SK-N-SH (cell line): ENCODE measurements around the gene CAMTA2. TPM values are rescaled to one million over a fixed set of nuclear protein-coding genes. Genes with fewer than 3 reads are reported as not detected.

Experiments used
- CTCF ChIA-PET: fragments of 300-600, 350-600 bp; formaldehyde crosslinking; extraction: SDS; loops from one replicate; lab custom pipeline; 2021; lab: Yijun Ruan, JAX
- POLR2A ChIA-PET: fragments of 350-600 bp; sonication (Branson Sonifier 250); formaldehyde crosslinking; extraction: SDS; loops from one replicate; lab custom pipeline; 2020; ENCODE audit warnings: antibody characterized with exemption, inconsistent platforms; lab: Yijun Ruan, JAX
- DNase-seq: peaks from one replicate; pipeline ENCODE4 v3.0.0; 2012
- H2AFZ ChIP-seq: fragments of 200-600 bp; sonication (generic); 2 replicates; pipeline ENCODE4 v1.8.1; 2016; ENCODE audit warnings: antibody characterized with exemption, mild to moderate bottlenecking, low read depth
- H3F3A ChIP-seq: fragments of 200-600 bp; sonication (generic); replicated peaks from 2 replicates; pipeline ENCODE3; 2016; ENCODE audit warnings: antibody characterized with exemption, mild to moderate bottlenecking; ENCODE audit not compliant: insufficient read depth
- H3K27ac ChIP-seq, 2 experiments: fragments of 200-500 bp in 1 of 2; fragments of 200-600 bp in 1 of 2; sonication (Bioruptor generic) in 1 of 2; sonication (generic), shearing (Covaris generic) in 1 of 2; 2 replicates each; pipeline versions ENCODE4 v1.5.1 to v1.6.1; 2014 to 2016; ENCODE audit warnings: low read depth in 2 of 2, inconsistent platforms in 1 of 2, low read length in 1 of 2, mild to moderate bottlenecking in 1 of 2, mixed read lengths in 1 of 2
- H3K27me3 ChIP-seq: fragments of 200-600 bp; sonication (generic), shearing (Covaris generic); 2 replicates; pipeline ENCODE4 v1.6.1; 2016; ENCODE audit warnings: mixed run types; ENCODE audit not compliant: insufficient read depth
- H3K36me3 ChIP-seq, 2 experiments: fragments of 200-500 bp in 1 of 2; fragments of 200-600 bp in 1 of 2; sonication (Bioruptor generic) in 1 of 2; sonication (generic) in 1 of 2; replicated peaks in 1 of 2; 2 replicates each; pipeline versions ENCODE3 to v1.5.1; 2014 to 2016; ENCODE audit warnings: low read length in 1 of 2, mild to moderate bottlenecking in 1 of 2; ENCODE audit not compliant: insufficient read depth in 2 of 2, control insufficient read depth in 1 of 2
- H3K4me1 ChIP-seq, 2 experiments: fragments of 200-500 bp in 1 of 2; fragments of 200-600 bp in 1 of 2; sonication (Bioruptor generic) in 1 of 2; sonication (generic), shearing (Covaris generic) in 1 of 2; 2 replicates each; pipeline versions ENCODE4 v1.5.1 to v1.6.1; 2014 to 2016; ENCODE audit warnings: low read depth in 1 of 2, low read length in 1 of 2, mixed run types in 1 of 2; ENCODE audit not compliant: insufficient read depth in 2 of 2, control insufficient read depth in 1 of 2
- H3K4me2 ChIP-seq: fragments of 200-600 bp; sonication (generic), shearing (Covaris generic); 2 replicates; pipeline ENCODE4 v1.6.1; 2017; ENCODE audit warnings: mixed run types
- H3K4me3 ChIP-seq, 2 experiments: fragments of 200-500 bp in 1 of 2; fragments of 200-600 bp in 1 of 2; sonication (Bioruptor generic) in 1 of 2; sonication (generic), shearing (Covaris generic) in 1 of 2; 2 replicates each; pipeline versions ENCODE4 v1.5.1 to v1.8.1; 2014 to 2016; ENCODE audit warnings: low read depth in 2 of 2, inconsistent platforms in 1 of 2, low read length in 1 of 2, mild to moderate bottlenecking in 1 of 2, mixed read lengths in 1 of 2, moderate library complexity in 1 of 2
- H3K79me2 ChIP-seq: fragments of 200-600 bp; sonication (generic); 2 replicates; pipeline ENCODE4 v1.8.1; 2017; ENCODE audit warnings: mild to moderate bottlenecking; ENCODE audit not compliant: insufficient read depth
- H3K9ac ChIP-seq: fragments of 200-600 bp; sonication (generic); 2 replicates; pipeline ENCODE4 v1.6.1; 2017; ENCODE audit warnings: mixed run types
- H3K9me2 ChIP-seq: fragments of 200-600 bp; sonication (generic); 2 replicates; pipeline ENCODE4 v1.6.1; 2017; ENCODE audit warnings: mixed run types
- H3K9me3 ChIP-seq: fragments of 200-600 bp; sonication (generic); 2 replicates; pipeline ENCODE4 v1.6.1; 2017; ENCODE audit warnings: mixed run types, mild to moderate bottlenecking, moderate library complexity
- H4K20me1 ChIP-seq: fragments of 200-600 bp; sonication (generic); 2 replicates; pipeline ENCODE4 v1.6.1; 2017; ENCODE audit warnings: mild to moderate bottlenecking, mixed run types; ENCODE audit not compliant: insufficient read depth
- CHD2 ChIP-seq: fragments of 150-350 bp; IDR thresholded peaks from 2 replicates; pipeline ENCODE4 v1.6.1; 2018; ENCODE audit warnings: low read length; ENCODE audit not compliant: partially characterized antibody
- CTCF ChIP-seq: fragments of 200-600 bp; sonication (generic); IDR thresholded peaks from 2 replicates; pipeline ENCODE4 v1.6.1; 2017; ENCODE audit warnings: antibody characterized with exemption, mild to moderate bottlenecking, moderate library complexity
- ELF1 ChIP-seq: IDR thresholded peaks from 2 replicates; pipeline ENCODE4 v1.4.0; 2012
- FOXM1 ChIP-seq: IDR thresholded peaks from 2 replicates; pipeline ENCODE4 v1.4.0; 2012; ENCODE audit warnings: low read depth, mild to moderate bottlenecking
- GABPA ChIP-seq: IDR thresholded peaks from 2 replicates; pipeline ENCODE4 v1.4.0; 2012; ENCODE audit warnings: low read depth, mild to moderate bottlenecking
- GATA2 ChIP-seq: sonication (generic); formaldehyde crosslinking; IDR thresholded peaks from 2 replicates; pipeline ENCODE4 v1.5.0; 2020; ENCODE audit warnings: mild to moderate bottlenecking, missing genetic modification reagents
- IRF3 ChIP-seq: fragments of 150-350 bp; IDR thresholded peaks from 2 replicates; pipeline ENCODE4 v1.6.1; 2016; ENCODE audit warnings: mild to moderate bottlenecking, low read depth, low read length
- MXI1 ChIP-seq: IDR thresholded peaks from 2 replicates; pipeline ENCODE4 v1.6.1; 2012; ENCODE audit warnings: mild to moderate bottlenecking, low read depth, low read length, improper control_type of control experiment
- NRF1 ChIP-seq: IDR thresholded peaks from 2 replicates; pipeline ENCODE4 v1.6.1; 2012; ENCODE audit warnings: low read depth, mild to moderate bottlenecking, low read length
- POLR2AphosphoS5 ChIP-seq: IDR thresholded peaks from 2 replicates; pipeline ENCODE4 v1.6.1; 2012; ENCODE audit warnings: low read depth, low read length
- RCOR1 ChIP-seq: fragments of 150-350 bp; IDR thresholded peaks from 2 replicates; pipeline ENCODE4 v1.6.1; 2017; ENCODE audit warnings: antibody characterized with exemption, low read length
- SIN3A ChIP-seq: IDR thresholded peaks from 2 replicates; pipeline ENCODE4 v1.6.1; 2012; ENCODE audit warnings: low read depth, mild to moderate bottlenecking, low read length, moderate library complexity, borderline replicate concordance
- TAF1 ChIP-seq: IDR thresholded peaks from 2 replicates; pipeline ENCODE4 v1.6.1; 2012; ENCODE audit warnings: low read depth, mild to moderate bottlenecking, low read length, moderate library complexity, borderline replicate concordance
- TCF12 ChIP-seq: IDR thresholded peaks from 2 replicates; pipeline ENCODE4 v1.4.0; 2012
- TEAD4 ChIP-seq: IDR thresholded peaks from 2 replicates; pipeline ENCODE4 v1.4.0; 2012; ENCODE audit warnings: mild to moderate bottlenecking, borderline replicate concordance; ENCODE audit not compliant: insufficient read depth
- USF2 ChIP-seq: fragments of 150-350 bp; IDR thresholded peaks from 2 replicates; pipeline ENCODE4 v1.6.1; 2017; ENCODE audit warnings: antibody characterized with exemption, low read length, low read depth, borderline replicate concordance
- YY1 ChIP-seq: IDR thresholded peaks from 2 replicates; pipeline ENCODE4 v1.4.0; 2012; ENCODE audit warnings: low read depth, mild to moderate bottlenecking
- ZBTB33 ChIP-seq: IDR thresholded peaks from 2 replicates; pipeline ENCODE4 v1.4.0; 2012; ENCODE audit warnings: low read depth, borderline replicate concordance
- WGBS: methylation state at CpG from one replicate; pipeline ENCODE4 v1.1.6; 2017; ENCODE audit warnings: low lambda C conversion rate; 5-methylcytosine and 5-hydroxymethylcytosine counted together
- polyA plus RNA-seq, 3 experiments: library from polyadenylated mRNA; depleted of rRNA; stranded (reverse); fragments of >200 nt; gene quantifications; 2 replicates each; pipeline ENCODE4 v1.2.3, GENCODE V29; 2012

CAMTA2 gene
- polyA plus RNA-seq, 1 of the 3 experiments (the other 2 are of a cell fraction), result 27.0 TPM

GRCh38 chr17:4939796-4940554, 47.5 kb downstream of the CAMTA2 start, which contains the start of the genes RNF167 and SLC25A11:
Gene RNF167, plus strand, starts transcription at chr17:4940268. Its CDS starts 642 bp downstream, at chr17:4940910.
Gene SLC25A11, minus strand, starts transcription at chr17:4940046. Its CDS starts 136 bp downstream, at chr17:4939910.
- no peaks in the 10 kb centered on the region for H3K9me2 ChIP-seq
- TF ChIP-seq NRF1 (peak; percentile 93), CHD2 (peak; percentile 99), YY1 (0 out of 2 replicates have a peak, but pooled peaks have one; percentile 49), SIN3A (peak; percentile 99), FOXM1 (no peak), TAF1 (peak; percentile 46), POLR2AphosphoS5 (peak; percentile 64; the same call in 1 of the 2 replicates), ZBTB33 (peak; percentile 99), GABPA (no peak), ELF1 (no peak; the same call in 1 of the 2 replicates), MXI1 (peak; percentile 84), RCOR1 (no peak), TCF12 (no peak)
- H3K4me1 ChIP-seq, result peaks cover 16 to 27% of the 10 kb centered on the region in 2 experiments; a peak in 3 of 4 replicates
- H3F3A ChIP-seq, result peaks cover 42% of the 10 kb centered on the region
- peaks cover 19% of the 10 kb centered on the region for H4K20me1 ChIP-seq
- H2AFZ ChIP-seq, result peak within 1 kb of the TSS; percentile 74
- peak within 1 kb of the TSS; percentile 94 to 98 for H3K27ac ChIP-seq
- under 1% methylated on average over 56 of the region's 72 CpGs for WGBS
- peak; percentile 98 for DNase-seq
- no peaks in the 10 kb centered on the region for H3K27me3 ChIP-seq
- peak within 1 kb of the TSS; percentile 83 for H3K9ac ChIP-seq
- ChIA-PET CTCF (interaction anchor here (1.0 to 3.9 kb wide), 8 partner anchors 9 to 122 kb away, joined by 3 to 29 read pairs (median 3); partner anchors contain the start of genes CHRNE, PFN1 and SPAG7), POLR2A (interaction anchor here (0.8 to 2.0 kb wide), 6 partner anchors 12 to 40 kb away, joined by 3 to 35 read pairs (median 10); partner anchors contain the start of genes ENO3 and SPAG7)
- no peaks in the 10 kb centered on the region for H3K9me3 ChIP-seq
- peaks cover 30 to 35% of the 10 kb centered on the region in 2 experiments for H3K36me3 ChIP-seq
- H3K4me2 ChIP-seq, result peak within 1 kb of the TSS; percentile 98
- peak within 1 kb of the TSS; percentile 80 to 86 for H3K4me3 ChIP-seq
- H3K79me2 ChIP-seq, result peaks cover 63% of the 10 kb centered on the region

- peak overlapping the region; percentile 94 to 98 for H3K27ac ChIP-seq
- peaks cover 58% of the 10 kb centered on the region for H3K79me2 ChIP-seq
- H3K4me3 ChIP-seq, result peak overlapping the region; percentile 80 to 86
- no peaks in the 10 kb centered on the region for H3K9me2 ChIP-seq
- peak overlapping the region; percentile 98 for H3K4me2 ChIP-seq
- peaks cover 38% of the 10 kb centered on the region for H3F3A ChIP-seq
- peaks cover 13 to 24% of the 10 kb centered on the region in 2 experiments; a peak in 2 of 4 replicates for H3K4me1 ChIP-seq
- no peaks in the 10 kb centered on the region for H3K9me3 ChIP-seq
- H4K20me1 ChIP-seq, result peaks cover 14% of the 10 kb centered on the region
- TF ChIP-seq SIN3A (no peak), GABPA (no peak), POLR2AphosphoS5 (no peak), TCF12 (no peak), FOXM1 (no peak), CTCF (no peak), RCOR1 (no peak), GATA2 (CRISPR knock-in tag) (no peak), IRF3 (no peak), TEAD4 (no peak), USF2 (no peak)
- ChIA-PET POLR2A (interaction anchor here (0.9 to 2.0 kb wide), 5 partner anchors 12 to 31 kb away, joined by 3 to 35 read pairs (median 16); partner anchors contain the start of genes ENO3 and SPAG7), CTCF (interaction anchor here (0.9 to 3.9 kb wide), 6 partner anchors 28 to 122 kb away, joined by 3 to 29 read pairs (median 4); partner anchors contain the start of genes CHRNE and SPAG7)
- peak overlapping the region; percentile 69; the same call in 1 of the 2 replicates for H2AFZ ChIP-seq
- no peak for DNase-seq
- H3K9ac ChIP-seq, result peak overlapping the region; percentile 83
- H3K36me3 ChIP-seq, result peaks cover 26 to 30% of the 10 kb centered on the region in 2 experiments
- no peaks in the 10 kb centered on the region for H3K27me3 ChIP-seq
- 1% methylated on average over 10 of the region's 16 CpGs for WGBS
Observed at GRCh38 chr17:4939546-4939795, 48.0 kb downstream of the CAMTA2 start.
